ACC112 (cell line): Measurements from ENCODE around the gene CDKL4.
"Not testable (repeated sequence)": the region's sequence is repeated elsewhere in the genome, so short reads cannot be mapped to it uniquely, and the experiment has no call there.

Source experiments
- H2AFZ ChIP-seq: fragments of 200-600 bp; sonication (generic); one replicate; pipeline ENCODE4 v1.6.0; 2017; ENCODE audit warnings: antibody characterized with exemption, low read length; ENCODE audit not compliant: unreplicated experiment
- H3K27ac ChIP-seq: fragments of 200-600 bp; sonication (generic); 2 replicates; pipeline ENCODE4 v1.5.1; 2014; ENCODE audit warnings: low read depth, mild to moderate bottlenecking, antibody characterized with exemption, low read length, moderate library complexity
- H3K27me3 ChIP-seq: fragments of 200-600 bp; sonication (generic); 2 replicates; pipeline ENCODE4 v1.6.1; 2014; ENCODE audit warnings: mild to moderate bottlenecking, antibody characterized with exemption, low read length, moderate library complexity, mixed read lengths; ENCODE audit not compliant: insufficient read depth
- H3K36me3 ChIP-seq: fragments of 200-600 bp; sonication (generic); 2 replicates; pipeline ENCODE4 v1.6.1; 2016; ENCODE audit warnings: mild to moderate bottlenecking, antibody characterized with exemption, low read length, moderate library complexity, mixed read lengths; ENCODE audit not compliant: insufficient read depth
- H3K4me1 ChIP-seq: fragments of 200-600 bp; sonication (generic); one replicate; pipeline ENCODE4 v1.6.1; 2016; ENCODE audit warnings: low read length, mixed read lengths; ENCODE audit not compliant: insufficient read depth, unreplicated experiment, control insufficient read depth
- H3K4me3 ChIP-seq: fragments of 200-600 bp; sonication (generic); 2 replicates; pipeline ENCODE4 v1.5.1; 2014; ENCODE audit warnings: mild to moderate bottlenecking, low read depth, low read length
- H3K79me2 ChIP-seq: fragments of 200-600 bp; sonication (generic); one replicate; pipeline ENCODE4 v1.6.0; 2016; ENCODE audit warnings: low read length; ENCODE audit not compliant: control insufficient read depth, unreplicated experiment, insufficient read depth

Gene CDKL4

DNA sequence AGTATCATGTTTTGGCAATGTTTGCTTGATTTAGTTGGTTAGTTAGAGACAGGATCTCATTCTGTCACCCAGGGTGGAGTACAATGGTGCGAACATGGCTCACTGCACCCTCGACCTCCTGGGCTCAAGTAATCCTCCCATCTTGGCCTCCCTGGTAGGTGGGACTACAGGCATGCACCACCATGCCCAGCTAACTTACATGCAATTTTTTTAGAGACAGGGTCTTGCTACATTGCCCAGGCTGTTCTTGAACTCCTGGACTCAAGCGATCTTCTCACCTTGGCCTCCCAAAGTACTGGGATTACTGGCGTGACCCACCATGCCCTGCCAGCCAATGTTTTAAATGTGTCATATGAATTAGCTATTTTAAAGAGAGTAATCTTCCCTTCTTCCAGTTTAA, 16.3 kb upstream of the CDKL4 start:
- no peak overlapping the region for H3K27ac ChIP-seq
- no peaks in the 10 kb centered on the region for H3K27me3 ChIP-seq
- H2AFZ ChIP-seq: no peak overlapping the region
- no peak overlapping the region for H3K4me3 ChIP-seq
- no peaks in the 10 kb centered on the region for H3K79me2 ChIP-seq
- peaks cover 39% of the 10 kb centered on the region for H3K36me3 ChIP-seq
- no peaks in the 10 kb centered on the region for H3K4me1 ChIP-seq

DNA sequence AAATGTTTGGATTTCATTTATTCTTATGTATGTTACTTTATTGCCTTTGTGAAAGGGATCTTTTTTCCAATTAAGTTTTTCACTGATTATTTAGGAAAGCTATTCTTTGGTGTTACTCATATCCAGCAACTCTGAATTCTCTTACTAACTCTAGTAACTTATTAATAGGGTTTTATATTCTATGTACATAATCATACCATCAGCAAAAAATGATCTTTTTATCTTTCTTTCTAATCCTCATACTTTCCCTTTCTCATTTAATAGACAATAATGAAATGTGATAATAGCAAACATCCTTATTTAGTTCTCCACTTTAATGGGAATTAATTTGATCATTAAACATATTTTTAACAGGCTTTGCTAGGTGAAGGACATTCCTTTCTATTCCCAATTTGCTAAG, 12.3 kb upstream of the CDKL4 start:
- Histone ChIP-seq H3K27ac (no peak overlapping the region), H3K4me1 (no peaks in the 10 kb centered on the region), H3K79me2 (no peaks in the 10 kb centered on the region), H3K4me3 (no peak overlapping the region), H2AFZ (no peak overlapping the region), H3K36me3 (peaks cover 53% of the 10 kb centered on the region), H3K27me3 (no peaks in the 10 kb centered on the region)

DNA sequence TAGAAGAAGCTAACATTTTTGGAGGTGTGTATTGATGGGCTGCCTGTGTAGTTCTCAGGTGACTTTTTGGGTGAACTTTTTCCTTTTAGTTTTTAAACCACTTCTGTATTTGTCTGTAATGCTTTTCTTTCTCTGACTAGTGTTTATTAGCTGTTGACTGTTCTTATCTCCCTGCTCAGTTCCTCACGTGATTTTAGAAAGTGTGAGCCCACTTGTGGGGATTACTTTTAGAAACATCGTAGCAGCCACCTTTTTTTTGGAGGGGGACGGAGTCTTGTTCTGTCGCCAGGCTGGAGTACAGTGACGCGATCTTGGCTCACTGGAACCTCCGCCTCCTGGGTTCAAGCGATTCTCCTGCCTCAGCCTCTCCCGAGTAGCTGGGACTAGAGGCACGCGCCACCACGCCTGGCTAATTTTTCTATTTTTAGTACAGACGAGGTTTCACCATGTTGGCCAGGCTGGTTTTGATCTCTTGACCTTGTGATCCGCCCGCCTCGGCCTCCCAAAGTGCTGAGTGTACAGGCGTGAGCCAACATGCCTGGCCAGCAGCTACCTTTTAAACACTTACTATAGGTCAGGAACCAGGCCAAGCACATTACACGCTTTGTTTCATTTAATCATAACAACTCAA, 9.2 kb upstream of the CDKL4 start:
- Histone ChIP-seq H3K79me2 (no peaks in the 10 kb centered on the region), H3K27ac (no peak overlapping the region), H3K36me3 (peaks cover 56% of the 10 kb centered on the region), H3K4me1 (no peaks in the 10 kb centered on the region), H2AFZ (no peak overlapping the region), H3K4me3 (no peak overlapping the region), H3K27me3 (no peaks in the 10 kb centered on the region)

DNA sequence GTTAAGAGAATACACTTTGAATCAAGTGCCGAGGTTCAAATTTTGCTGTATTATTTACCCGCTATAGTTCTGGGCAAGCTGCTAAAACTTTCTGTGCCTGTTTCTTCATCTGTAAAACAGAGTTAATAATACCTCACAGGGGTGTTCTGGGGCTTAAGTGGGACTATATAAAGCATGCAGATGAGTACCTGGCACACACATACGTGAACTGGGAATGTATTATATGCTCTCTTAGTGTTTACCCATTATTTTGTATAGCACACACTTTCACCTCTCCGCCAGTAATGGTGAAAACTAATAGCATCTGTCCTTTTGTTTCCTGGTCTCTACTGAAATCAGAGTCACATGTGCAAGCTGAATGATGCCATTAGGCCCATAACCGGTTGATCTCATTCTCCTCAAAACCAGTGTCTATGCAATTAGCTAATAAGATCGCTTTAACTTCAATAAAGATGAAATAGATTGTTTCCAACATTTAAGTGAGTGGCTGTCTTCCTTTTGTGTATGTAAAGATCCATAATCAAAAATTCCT, 3.8 kb upstream of the CDKL4 start:
- Histone ChIP-seq H3K27ac (no peak overlapping the region), H2AFZ (no peak overlapping the region), H3K4me3 (no peak overlapping the region), H3K79me2 (no peaks in the 10 kb centered on the region), H3K4me1 (no peaks in the 10 kb centered on the region), H3K36me3 (peaks cover 38% of the 10 kb centered on the region), H3K27me3 (no peaks in the 10 kb centered on the region)

DNA sequence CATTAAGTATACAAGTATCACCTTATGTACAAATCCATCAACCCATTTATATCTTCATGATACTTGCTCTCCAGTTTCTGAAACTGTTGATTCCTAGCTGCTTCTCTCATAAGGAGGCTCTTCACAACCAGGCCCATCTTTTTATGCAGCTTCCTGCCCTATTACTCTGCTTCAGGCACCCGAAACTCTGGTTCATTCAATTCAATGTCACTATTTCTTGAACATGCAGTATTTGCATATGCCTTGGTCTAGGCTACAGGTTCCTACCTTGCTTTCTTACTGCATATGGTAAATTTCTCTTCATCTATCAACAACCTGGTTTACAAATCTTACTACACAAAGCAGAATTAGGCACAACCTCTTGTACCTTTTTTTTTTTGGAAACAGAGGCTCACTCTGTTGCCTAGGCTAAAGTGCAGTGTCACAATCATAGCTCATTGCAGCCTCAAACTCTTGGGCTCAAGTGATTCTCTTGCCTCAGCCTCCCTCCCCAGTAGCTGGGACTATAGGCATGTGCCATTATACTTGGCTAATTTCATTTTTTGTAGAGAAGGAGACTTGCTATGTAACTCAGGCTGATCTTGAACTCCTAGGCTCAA, 2.7 kb upstream of the CDKL4 start:
- H3K36me3 ChIP-seq: peaks cover 28% of the 10 kb centered on the region
- no peaks in the 10 kb centered on the region for H3K79me2 ChIP-seq
- no peak overlapping the region for H3K4me3 ChIP-seq
- no peak overlapping the region for H2AFZ ChIP-seq
- H3K27me3 ChIP-seq: no peaks in the 10 kb centered on the region
- H3K4me1 ChIP-seq: no peaks in the 10 kb centered on the region
- H3K27ac ChIP-seq: no peak overlapping the region

DNA sequence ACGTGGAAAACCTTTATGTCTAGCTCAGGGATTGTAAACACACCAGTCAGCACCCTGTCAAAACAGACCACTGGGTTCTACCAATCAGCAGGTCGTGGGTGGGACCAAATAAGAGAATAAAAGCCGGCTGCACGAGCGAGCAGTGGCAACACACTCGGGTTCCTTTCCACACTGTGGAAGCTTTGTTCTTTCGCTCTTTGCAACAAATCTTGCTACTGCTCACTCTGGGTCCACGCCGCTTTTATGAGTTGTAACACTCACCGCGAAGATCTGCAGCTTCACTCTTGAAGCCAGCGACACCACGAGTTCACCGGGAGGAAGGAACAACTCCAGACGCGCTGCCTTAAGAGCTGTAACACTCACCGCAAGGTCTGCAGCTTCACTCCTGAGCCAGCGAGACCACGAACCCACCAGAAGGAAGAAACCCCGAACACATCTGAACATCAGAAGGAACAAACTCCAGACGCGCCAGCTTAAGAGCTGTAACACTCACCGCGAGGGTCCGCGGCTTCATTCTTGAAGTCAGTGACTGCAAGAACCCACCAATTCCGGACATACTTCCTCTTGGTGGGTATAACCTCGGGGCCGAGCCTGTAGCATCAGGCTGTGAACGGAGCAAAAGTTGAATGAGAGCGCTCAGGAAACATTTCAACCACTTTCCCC, 1.3 kb upstream of the CDKL4 start:
- H3K4me1 ChIP-seq, H3K27ac ChIP-seq, H3K4me3 ChIP-seq, H3K79me2 ChIP-seq, H3K27me3 ChIP-seq, H2AFZ ChIP-seq: not testable (repeated sequence)
- H3K36me3 ChIP-seq: peaks cover 15% of the 10 kb centered on the region; the same call in 1 of the 2 replicates

DNA sequence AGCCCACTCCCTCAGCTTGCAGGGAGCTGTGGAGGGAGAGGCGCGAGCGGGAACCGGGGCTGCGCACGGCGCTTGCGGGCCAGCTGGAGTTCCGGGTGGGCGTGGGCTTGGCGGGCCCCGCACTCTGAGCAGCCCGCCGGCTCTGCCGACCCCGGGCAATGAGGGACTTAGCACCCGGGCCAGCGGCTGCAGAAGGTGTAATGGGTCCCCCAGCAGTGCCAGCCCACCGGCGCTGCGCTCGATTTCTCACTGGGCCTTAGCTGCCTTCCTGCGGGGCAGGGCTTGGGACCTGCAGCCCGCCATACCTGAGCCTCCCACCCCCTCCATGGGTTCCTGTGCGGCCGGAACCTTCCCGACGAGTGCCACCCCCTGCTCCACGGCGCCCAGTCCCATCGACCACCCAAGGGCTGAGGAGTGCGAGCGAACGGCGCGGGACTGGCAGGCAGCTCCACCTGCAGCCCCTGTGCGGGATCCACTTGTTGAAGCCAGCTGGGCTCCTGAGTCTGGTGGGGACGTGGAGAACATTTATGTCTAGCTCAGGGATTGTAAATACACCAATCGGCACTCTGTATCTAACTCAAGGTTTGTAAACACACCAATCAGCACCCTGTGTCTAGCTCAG, 582 bp upstream of the CDKL4 start:
- H3K27me3 ChIP-seq, H2AFZ ChIP-seq, H3K27ac ChIP-seq, H3K79me2 ChIP-seq, H3K4me1 ChIP-seq, H3K4me3 ChIP-seq: not testable (repeated sequence)
- H3K36me3 ChIP-seq: peaks cover 12% of the 10 kb centered on the region; the same call in 1 of the 2 replicates

DNA sequence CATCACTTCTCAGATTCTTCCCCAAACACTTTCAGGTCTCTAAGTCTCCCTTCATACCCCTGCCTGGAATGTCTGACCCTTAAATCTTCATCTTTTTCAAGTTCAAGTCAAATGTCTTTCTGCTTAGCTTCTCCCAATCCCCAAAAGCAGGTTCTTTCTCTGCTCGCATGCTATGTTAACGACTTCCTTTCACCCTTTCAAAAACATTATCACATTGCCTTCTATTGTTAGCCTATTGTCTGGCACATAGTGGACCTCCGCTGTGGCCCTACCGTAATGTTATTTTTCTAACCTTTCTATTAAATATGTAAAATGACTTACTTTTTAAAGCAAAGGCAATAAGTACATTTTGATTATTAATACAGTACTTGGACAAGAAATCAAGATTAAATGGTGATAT, 2.2 kb downstream of the CDKL4 start:
- no peaks in the 10 kb centered on the region for H3K79me2 ChIP-seq
- no peak overlapping the region for H3K4me3 ChIP-seq
- H3K36me3 ChIP-seq: no peaks in the 10 kb centered on the region
- H3K27ac ChIP-seq: no peak overlapping the region
- no peak overlapping the region for H2AFZ ChIP-seq
- H3K4me1 ChIP-seq: no peaks in the 10 kb centered on the region
- H3K27me3 ChIP-seq: no peaks in the 10 kb centered on the region

DNA sequence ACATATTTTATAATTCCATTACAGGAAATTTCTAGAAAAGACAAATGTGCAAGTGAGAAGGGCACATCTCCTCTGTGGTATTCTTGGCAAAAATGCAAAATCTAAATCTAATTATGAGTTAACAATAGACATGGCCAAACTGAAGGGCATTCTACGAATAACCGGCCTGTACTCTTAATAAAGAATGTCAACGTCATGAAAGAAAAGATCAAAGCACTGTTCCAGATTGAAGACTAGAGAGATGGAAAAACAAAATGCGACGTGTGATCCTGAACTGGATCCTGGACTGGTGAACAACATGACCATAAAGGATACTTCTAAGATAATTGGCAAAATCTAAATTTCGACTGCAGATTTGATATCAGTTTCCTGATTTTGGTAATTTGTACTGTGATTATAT, 3.0 kb downstream of the CDKL4 start:
- no peak overlapping the region for H3K4me3 ChIP-seq
- H2AFZ ChIP-seq: no peak overlapping the region
- H3K36me3 ChIP-seq: no peaks in the 10 kb centered on the region
- H3K27ac ChIP-seq: no peak overlapping the region
- H3K4me1 ChIP-seq: no peaks in the 10 kb centered on the region
- H3K27me3 ChIP-seq: no peaks in the 10 kb centered on the region
- H3K79me2 ChIP-seq: no peaks in the 10 kb centered on the region

DNA sequence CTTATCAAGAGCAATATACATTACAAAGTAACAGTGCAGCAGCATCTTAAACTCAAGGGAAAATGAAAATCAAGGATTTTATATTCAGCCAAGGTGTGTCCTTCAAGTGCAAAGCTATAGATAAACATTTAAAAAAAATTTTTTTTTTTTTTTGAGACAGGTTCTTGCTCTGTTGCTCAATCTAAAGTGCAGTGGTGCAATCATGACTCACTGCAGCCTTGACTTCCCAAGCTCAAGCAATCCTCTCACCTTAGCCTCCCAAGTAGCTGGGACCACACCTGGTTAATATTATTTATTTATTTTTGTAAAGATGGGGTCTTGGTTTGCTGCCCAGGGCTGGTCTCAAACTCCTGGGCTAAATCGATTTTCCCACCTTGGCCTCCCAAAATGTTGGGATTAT, 9.0 kb downstream of the CDKL4 start:
- no peaks in the 10 kb centered on the region for H3K4me1 ChIP-seq
- H2AFZ ChIP-seq: no peak overlapping the region
- no peak overlapping the region for H3K4me3 ChIP-seq
- no peaks in the 10 kb centered on the region for H3K27me3 ChIP-seq
- no peak overlapping the region for H3K27ac ChIP-seq
- no peaks in the 10 kb centered on the region for H3K36me3 ChIP-seq
- no peaks in the 10 kb centered on the region for H3K79me2 ChIP-seq
